ENCODE results near the gene AUTS2.

Gene AUTS2

DNA sequence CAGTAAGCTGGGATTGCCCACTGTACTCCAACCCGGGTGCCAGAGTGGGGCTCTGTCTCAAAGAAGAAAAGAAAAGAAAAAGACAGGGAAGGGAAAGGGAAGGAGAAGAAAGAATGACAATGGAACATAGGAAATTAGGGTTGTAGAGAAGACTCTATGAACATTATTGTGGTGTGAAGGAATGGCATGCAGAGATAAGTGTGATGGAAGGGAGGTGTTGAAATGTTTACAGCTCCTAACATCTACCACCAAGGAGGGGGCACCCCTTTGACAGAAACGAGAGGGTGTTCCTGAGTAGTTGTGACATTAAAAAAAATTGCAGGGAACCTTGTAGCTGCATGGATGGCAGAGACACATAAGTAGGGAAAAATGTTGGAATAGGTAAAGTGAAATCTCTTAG, 27.5 kb downstream of the AUTS2 start:
- DNase-seq = no peak

DNA sequence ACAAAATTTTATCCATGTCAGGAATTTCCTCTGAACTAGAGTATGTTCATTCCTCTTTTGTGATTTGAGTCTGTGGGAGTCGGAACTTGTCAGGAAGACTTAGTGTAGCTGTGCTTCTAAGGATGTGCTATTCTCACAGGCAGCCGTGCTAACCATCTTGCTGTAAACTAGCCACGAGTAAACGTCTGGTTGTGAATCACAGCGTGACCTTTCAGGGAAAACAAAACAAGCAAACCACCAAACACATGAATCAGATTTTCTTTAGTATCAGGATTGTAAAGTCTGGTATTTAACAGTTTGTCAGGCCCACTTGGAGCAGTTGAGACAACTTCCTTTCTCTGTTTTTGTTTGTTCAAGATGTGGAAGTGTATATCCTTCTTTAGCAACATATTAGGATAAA, 32.0 kb downstream of the AUTS2 start:
- no peak for DNase-seq

DNA sequence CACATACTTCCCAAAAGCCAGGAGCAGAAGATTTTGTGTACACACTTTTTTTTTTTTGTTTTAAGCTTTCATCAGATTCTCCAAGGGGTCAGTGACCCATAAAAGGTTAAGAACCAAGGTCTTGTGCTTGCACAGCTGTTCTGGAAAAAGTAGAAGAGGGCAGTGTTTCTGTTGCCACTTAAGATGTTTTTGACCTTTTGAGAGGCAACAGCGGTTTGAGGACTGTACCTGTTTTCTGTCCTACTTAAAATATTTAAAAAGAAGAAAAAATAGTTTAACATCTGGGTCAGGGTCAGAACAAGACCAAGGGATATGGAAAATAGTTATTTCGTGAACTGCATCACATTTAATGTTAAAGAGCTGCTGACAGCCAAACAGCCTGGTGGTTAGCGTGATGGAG, 32.9 kb downstream of the AUTS2 start:
- no peak for DNase-seq

GRCh38 chr7:69632280-69632679, 34.0 kb downstream of the AUTS2 start:
- DNase-seq = no peak

GRCh38 chr7:69633122-69633831, 35.0 kb downstream of the AUTS2 start:
- DNase-seq = no peak

- no peak for DNase-seq
Measured at GRCh38 chr7:69635555-69636185, 37.4 kb downstream of the AUTS2 start.

GRCh38 chr7:69638674-69639073, 40.4 kb downstream of the AUTS2 start:
- DNase-seq = no peak

DNA sequence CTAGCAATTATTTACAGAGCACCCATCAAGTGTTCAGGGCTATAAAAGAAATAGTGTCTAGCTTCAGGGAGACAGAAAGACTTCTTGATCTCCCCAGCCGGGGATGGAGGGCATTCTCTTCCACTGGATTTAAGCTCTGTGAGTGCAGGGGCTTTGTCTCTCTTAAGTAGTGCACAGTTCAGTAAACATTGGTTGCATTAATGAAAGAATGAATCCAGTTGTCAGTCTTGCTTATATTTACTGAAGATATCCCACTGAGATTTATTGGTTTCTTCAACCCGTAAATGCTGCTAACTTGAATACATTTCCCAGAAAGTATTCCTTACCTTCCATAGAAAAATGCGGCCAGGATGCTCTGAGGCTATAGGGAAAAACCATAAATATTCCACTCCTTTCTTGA, 41.9 kb downstream of the AUTS2 start:
- no peak for DNase-seq

GRCh38 chr7:69640925-69641594, 42.8 kb downstream of the AUTS2 start:
- no peak for DNase-seq

DNA sequence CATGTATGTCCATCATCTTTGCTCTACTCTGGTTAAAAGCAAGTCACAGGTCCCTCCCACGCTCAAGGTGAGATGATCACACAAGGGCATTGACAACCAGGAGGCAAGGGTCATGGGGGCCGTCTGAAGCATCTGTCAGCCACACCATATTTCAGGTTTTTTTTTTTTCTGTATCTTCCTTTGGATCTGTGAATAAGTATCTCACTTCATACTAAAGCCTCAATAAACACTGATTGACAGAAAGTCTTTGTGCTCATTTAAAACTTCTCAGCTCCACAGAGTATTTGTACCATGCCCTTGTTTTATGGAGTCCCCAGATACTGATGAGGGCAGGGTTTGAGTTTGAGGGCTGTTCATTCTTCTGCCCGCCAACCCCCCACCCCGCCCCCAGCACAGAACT, 45.0 kb downstream of the AUTS2 start:
- no peak for DNase-seq

GRCh38 chr7:69643708-69644445, 45.6 kb downstream of the AUTS2 start:
- no peak for DNase-seq

DNA sequence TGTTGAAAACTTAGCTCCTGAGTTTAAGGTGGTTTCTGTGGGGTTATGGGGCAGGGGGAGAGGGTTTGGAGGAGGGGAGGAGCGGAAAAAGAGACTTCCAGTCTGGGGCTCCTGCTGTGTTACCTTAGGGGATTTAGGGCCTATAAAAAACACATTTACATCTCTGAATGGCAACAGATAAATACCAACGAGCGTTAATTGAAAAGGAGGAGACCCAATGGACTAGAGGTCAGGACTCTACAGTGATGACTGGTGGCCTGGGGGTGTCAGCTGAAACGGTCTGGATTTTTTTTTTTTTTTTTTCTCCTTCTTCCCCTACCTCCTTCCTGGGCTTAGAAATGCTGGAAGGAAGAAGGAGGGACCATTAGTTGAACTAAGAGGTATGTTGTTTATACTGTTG, 47.4 kb downstream of the AUTS2 start:
- DNase-seq = no peak

GRCh38 chr7:69651101-69651590, 52.9 kb downstream of the AUTS2 start:
- DNase-seq = no peak

GRCh38 chr7:69652947-69653701, 54.8 kb downstream of the AUTS2 start:
- no peak for DNase-seq

DNA sequence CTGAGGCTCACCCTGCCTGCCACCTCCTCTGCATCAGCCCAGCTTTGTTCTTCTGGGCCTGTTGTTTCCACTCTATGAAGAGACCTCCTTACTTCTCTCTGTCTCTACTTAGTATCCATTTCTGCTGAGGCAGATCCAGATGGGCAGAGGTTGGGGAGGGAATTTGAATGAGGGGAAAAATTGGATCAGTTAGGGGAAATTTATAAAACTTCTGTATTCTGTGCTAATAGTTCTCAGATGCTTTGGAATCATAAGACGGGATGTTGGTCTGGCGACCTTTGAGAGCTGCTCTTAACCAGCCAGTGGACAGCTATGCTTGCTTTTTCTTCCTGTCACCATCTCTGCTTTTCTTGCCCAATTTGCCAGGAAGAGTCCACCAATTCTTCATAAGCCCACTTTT, 55.5 kb downstream of the AUTS2 start:
- no peak for DNase-seq

GRCh38 chr7:69654381-69654780, 56.1 kb downstream of the AUTS2 start:
- DNase-seq = no peak

- no peak for DNase-seq
Measured at GRCh38 chr7:69654849-69655707, 56.8 kb downstream of the AUTS2 start.

DNA sequence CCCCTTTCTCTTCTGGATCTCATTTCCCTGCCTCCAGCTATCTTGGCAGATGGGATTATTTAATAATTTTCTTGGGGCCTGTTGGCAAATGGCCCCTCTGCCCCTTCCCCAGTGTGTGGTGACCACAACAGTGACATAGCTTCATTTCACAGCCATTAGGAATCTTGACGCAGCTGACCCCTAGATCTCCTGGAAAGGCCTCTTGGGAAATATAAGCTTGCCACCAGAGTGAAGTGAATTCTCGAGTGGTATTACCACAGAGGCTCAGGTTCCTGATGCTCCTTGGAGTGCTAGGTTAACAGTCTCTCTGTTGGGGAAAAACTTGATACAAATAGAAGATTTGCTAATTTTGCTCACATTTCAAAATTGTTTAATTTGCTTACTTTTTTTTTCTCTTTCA, 57.8 kb downstream of the AUTS2 start:
- no peak for DNase-seq

DNA sequence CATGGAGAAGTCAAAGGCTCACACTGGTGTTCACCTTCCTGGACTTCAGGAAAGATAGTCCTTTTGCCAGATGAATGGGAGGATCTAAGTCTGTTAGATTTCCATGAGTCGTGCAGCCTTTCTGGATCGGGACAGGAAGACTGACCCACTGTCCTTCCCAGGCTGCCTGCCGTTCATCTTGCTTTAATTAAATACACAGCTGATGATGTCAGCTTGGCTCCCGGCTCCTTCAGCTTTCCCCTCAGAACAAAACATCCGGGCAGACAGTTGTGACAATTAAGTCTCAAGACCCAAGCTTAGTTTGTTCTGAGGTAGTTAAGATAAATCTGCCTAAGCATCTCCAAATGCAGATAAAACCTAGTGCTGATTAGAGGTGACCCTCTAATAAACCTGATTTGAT, 58.6 kb downstream of the AUTS2 start:
- no peak for DNase-seq

GRCh38 chr7:69657331-69657730, 59.1 kb downstream of the AUTS2 start:
- DNase-seq = no peak

DNA sequence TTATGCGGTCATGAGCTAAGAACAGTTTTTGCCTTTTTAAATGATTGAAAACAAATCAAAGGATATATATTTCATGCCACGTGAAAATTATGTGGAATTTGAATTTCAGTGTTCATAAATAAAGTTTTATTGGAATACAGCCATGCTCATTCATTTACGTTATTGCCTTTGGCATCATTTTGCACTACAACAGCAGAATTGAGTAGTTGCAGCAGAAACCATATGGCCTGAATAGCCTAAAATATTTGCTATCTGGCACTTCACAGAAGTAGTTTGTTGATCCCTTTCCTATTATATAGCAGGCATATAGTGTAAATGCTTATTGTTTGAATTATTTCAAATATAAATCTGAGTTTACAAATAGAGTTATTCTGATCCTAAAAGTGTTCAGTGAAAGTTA, 59.7 kb downstream of the AUTS2 start:
- DNase-seq = no peak

DNA sequence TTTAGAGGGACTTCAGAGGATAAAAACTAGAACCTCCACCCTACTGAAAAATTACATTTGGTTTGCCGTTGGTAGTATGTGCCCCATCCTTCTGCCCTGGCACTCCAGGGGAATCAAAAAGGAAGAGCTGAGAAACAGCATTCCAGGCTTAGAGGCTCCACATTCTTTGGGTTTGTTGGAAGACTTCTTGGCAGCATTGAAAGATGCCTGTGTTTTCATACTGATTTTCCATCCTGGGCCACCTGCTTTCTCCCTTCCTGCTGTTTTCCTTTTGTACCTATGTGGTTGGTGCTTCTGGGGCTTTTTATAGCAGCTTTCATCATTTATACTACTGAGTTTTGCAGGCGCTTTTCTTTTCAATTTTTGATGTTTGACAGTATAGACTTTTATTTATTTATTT, 61.7 kb downstream of the AUTS2 start:
- DNase-seq = no peak
